Rectal smooth muscle tissue (tissue), 1 donor: ENCODE results near the gene KCNB1.
A peak's percentile ranks its signal among the peaks of the same experiment; 100 is the strongest.

ENCODE experiments used
- H3K27ac ChIP-seq: one replicate; pipeline ENCODE4 v1.7.0; 2013; ENCODE audit warnings: low read depth, low read length, inconsistent platforms
- H3K27me3 ChIP-seq: one replicate; pipeline ENCODE4 v1.7.0; 2013; ENCODE audit warnings: low read length; ENCODE audit not compliant: control insufficient read depth, insufficient read depth
- H3K36me3 ChIP-seq: one replicate; pipeline ENCODE4 v1.7.0; 2013; ENCODE audit warnings: low read length; ENCODE audit not compliant: control insufficient read depth, insufficient read depth
- H3K4me1 ChIP-seq: one replicate; pipeline ENCODE4 v1.7.0; 2013; ENCODE audit warnings: low read length; ENCODE audit not compliant: control insufficient read depth, insufficient read depth
- H3K4me3 ChIP-seq: one replicate; pipeline ENCODE4 v1.7.0; 2013; ENCODE audit warnings: low read length
- H3K9ac ChIP-seq: one replicate; pipeline ENCODE4 v1.7.0; 2013; ENCODE audit warnings: low read length

KCNB1 gene

DNA sequence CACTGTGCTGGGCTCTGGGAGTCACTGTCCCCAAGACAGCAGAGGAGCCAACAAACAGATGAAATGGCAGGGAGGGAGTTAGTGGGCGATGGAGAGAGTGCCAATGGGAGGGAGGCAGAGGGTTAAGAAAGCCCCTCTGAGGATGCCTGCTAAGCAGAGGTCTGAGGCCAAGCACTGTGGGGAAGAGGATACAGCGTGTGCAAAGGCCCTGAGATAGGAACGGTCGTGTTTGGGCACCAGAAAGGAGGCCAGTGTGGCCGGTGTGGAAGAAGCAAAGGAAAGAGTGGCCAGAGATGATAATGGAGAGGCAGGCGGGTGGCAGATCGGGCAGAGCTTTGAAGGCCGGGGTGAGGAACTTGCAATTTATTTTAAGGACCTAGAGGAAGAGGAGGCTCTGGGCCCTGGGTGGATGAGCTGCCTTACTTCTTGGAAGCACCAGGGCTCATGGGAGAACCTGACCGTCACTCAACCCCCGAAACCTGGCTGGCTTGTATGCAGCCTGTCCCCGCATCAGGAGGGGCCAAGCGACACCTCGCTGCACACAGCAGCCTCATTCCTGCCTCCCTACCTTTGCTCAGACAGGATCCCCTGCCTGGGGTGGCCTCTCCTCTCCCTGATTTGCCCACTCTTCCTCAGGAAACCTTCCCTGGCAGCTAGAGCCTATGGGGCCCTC is 73.0 kb downstream of the KCNB1 start:
- no peaks in the 10 kb centered on the region for H3K27me3 ChIP-seq
- no peaks in the 10 kb centered on the region for H3K36me3 ChIP-seq
- no peak overlapping the region for H3K9ac ChIP-seq
- H3K4me3 ChIP-seq, result no peak overlapping the region
- H3K4me1 ChIP-seq, result peaks cover 43% of the 10 kb centered on the region
- H3K27ac ChIP-seq, result peak overlapping the region; percentile 14

DNA sequence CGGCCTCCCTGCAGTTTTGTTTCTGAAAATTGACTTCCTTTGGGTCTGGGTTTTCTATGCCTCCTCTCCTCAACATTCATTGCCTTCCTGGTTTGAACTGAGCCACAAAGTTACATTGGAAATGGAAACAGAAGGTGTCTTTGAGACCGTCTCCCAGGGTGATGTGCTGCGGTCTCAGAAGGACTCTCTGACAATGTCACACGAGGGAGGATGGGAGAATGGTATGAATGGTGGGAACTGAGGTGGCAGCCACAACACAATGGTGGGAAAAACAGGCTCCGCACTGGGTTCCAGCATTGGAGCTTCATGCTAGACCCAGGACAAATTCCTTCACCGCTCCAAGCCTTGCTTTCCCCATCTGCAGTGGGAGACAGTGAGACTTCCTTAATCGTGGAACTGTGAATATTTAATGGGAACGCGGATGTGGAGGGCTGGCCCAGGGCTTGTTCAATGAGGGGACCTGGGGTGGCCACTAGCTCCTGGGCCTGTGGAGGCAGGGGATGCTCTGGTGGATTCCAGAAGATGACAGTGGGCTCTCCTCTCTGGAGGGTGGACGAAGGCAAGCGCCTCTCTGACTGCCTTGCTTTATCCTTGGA is 73.9 kb downstream of the KCNB1 start:
- Histone ChIP-seq H3K27ac (no peak overlapping the region), H3K36me3 (no peaks in the 10 kb centered on the region), H3K9ac (no peak overlapping the region), H3K4me1 (peaks cover 40% of the 10 kb centered on the region), H3K4me3 (no peak overlapping the region), H3K27me3 (no peaks in the 10 kb centered on the region)

DNA sequence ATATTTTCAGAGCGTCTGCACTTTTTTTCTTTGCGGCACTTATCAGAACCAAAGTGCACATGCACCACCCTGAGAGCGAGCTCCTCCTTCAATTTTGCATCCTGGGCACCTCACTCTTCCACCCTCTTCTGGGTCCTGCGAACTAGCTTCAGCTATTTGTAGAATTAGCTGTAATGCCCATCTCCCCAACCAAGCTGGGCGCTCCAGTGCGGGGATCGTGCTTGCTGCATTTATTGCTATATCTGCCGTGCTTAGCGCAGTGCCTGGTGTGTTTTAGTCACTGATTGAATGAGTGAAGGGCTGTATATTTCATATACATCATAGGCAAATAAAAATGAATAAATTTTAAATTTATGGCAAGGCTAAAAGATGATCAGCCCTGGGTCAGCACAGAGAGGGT is 75.8 kb downstream of the KCNB1 start:
- Histone ChIP-seq H3K36me3 (no peaks in the 10 kb centered on the region), H3K27me3 (no peaks in the 10 kb centered on the region), H3K9ac (no peak overlapping the region), H3K4me1 (peaks cover 35% of the 10 kb centered on the region), H3K27ac (no peak overlapping the region), H3K4me3 (no peak overlapping the region)

DNA sequence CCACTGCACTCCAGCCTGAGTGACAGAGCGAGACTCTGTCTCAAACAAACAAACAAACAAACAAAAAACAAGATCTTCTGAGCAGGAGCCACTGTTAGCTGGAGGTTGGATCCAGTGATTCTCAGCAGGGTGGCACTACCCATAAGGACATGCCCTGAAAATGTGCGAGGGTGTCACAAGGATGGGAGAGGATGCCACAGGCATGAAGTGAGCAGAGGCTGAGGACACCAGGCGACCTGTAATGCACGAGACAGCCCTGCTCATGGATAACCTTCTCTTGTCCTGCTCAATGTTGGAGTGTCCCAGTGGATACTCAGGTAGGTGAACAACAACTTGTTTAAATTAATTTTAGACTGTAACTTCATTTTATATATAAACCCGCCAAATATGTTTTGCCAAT is 76.8 kb downstream of the KCNB1 start:
- H3K27ac ChIP-seq, result no peak overlapping the region
- H3K4me3 ChIP-seq, result no peak overlapping the region
- H3K9ac ChIP-seq, result no peak overlapping the region
- H3K4me1 ChIP-seq, result peaks cover 28% of the 10 kb centered on the region
- H3K36me3 ChIP-seq, result no peaks in the 10 kb centered on the region
- no peaks in the 10 kb centered on the region for H3K27me3 ChIP-seq

DNA sequence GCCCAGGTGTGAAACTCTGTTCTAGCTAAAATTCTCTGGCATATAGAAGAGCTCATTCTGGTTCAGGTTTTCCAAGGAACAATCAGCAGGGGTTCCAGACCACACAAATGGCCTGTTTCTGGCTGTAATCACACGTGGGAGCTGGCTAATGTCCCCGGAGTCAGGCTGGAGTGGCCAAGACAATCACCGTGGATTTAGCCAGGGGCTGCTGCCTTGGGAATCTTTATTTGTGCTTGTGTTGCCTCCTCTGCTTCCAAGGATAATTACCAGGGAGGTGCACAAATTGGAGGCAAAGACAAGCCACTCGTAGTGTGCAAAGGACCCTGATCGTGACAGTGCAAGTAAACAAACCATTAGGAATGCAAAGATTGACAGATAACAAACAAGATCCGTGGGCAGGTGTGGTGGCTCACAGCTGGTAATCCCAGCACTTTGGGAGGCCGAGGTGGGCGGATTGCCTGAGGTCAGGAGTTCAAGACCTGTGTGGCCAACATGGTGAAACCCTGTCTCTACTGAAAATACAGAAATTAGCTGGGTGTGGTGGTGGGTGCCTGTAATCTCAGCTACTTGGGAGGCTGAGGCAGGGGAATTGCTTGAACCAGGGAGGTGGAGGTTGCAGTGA is 77.3 kb downstream of the KCNB1 start:
- peaks cover 29% of the 10 kb centered on the region for H3K4me1 ChIP-seq

DNA sequence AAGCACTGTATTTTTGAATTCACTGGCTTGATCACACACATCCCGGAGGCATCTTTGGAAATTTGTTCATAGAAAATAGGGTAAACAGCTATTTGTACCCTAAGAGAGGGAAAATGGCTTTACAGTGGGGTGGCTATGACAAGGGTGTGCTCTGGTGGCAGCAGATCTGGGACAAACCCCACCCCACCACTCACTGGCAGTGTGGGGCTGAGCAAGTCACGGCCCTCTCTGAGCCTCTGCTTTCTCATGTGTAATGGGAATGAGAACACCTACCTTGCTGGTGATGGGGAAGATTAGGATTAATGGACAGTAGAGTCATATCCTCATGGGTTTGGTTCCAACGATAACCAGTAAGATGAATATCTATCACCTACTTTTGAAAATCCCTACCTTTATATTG is 78.0 kb downstream of the KCNB1 start:
- Histone ChIP-seq H3K27me3 (no peaks in the 10 kb centered on the region), H3K4me1 (peaks cover 24% of the 10 kb centered on the region), H3K36me3 (no peaks in the 10 kb centered on the region), H3K9ac (no peak overlapping the region), H3K27ac (no peak overlapping the region), H3K4me3 (no peak overlapping the region)

More for the DNA sequence above, 77.3 kb downstream of the KCNB1 start:
- Histone ChIP-seq H3K27me3 (no peaks in the 10 kb centered on the region), H3K4me3 (no peak overlapping the region), H3K9ac (no peak overlapping the region), H3K27ac (no peak overlapping the region), H3K36me3 (no peaks in the 10 kb centered on the region)

DNA sequence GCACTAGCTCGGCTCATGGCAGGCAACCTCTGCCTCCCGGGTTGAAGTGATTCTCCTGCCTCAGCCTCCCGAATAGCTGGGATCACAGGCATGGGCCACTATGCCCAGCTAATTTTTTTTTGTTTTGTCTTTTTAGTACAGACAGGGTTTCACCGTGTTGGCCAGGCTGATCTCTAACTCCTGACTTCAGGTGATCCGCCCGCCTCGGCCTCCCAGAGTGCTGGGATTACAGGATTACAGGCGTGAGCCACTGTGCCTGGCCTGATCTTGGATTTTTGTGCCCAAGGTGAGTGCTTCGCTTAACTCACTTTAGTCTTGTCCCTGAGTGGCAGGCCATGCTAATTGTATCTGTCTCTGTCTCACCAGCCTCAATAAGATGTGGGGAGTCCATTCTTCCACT is 78.6 kb downstream of the KCNB1 start:
- H3K9ac ChIP-seq, result no peak overlapping the region
- H3K27me3 ChIP-seq, result no peaks in the 10 kb centered on the region
- H3K4me3 ChIP-seq, result no peak overlapping the region
- no peak overlapping the region for H3K27ac ChIP-seq
- no peaks in the 10 kb centered on the region for H3K36me3 ChIP-seq
- H3K4me1 ChIP-seq, result peaks cover 22% of the 10 kb centered on the region

DNA sequence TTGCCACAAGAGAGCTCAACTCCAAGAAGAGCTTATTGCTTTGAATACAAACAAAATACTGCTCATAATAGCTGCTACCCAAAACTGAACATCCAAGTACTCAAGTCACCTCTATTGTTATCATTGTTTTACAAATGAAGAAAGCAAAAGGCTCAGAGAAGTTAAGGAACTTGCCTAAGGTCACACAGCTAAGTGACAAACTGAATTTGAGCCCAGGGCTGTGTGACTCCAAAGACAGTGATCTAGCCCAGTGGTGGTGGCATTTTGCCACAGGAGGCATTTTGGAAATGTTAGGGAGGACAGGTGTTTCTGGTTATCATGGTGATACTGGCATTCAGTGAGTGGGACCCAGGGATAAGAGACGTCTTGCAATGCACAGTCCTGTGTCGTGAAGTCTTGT is 79.5 kb downstream of the KCNB1 start:
- Histone ChIP-seq H3K27me3 (no peaks in the 10 kb centered on the region), H3K4me3 (no peak overlapping the region), H3K4me1 (peaks cover 21% of the 10 kb centered on the region), H3K36me3 (no peaks in the 10 kb centered on the region), H3K9ac (no peak overlapping the region), H3K27ac (no peak overlapping the region)

DNA sequence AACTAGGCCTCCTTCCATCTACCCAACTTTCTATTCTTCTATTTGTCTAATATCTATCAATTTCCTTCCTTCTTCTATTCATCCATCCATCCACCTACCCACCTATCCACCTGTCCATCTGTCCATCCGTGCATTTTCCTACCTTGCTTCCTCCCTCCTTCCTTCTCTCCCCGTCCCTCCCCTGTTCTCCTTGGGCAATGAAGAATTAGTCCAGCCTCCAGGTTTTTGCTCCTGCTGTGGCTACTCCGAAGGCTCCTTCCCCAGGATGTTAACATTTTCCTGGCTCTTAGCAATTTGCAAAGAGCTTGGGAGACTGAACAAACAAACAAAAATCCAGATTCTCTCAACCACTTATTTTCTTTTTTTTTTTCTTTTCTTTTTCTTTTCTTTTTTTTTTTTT is 81.6 kb downstream of the KCNB1 start:
- Histone ChIP-seq H3K9ac (no peak overlapping the region), H3K27ac (peak overlapping the region; percentile 96), H3K4me1 (peaks cover 21% of the 10 kb centered on the region), H3K4me3 (no peak overlapping the region), H3K27me3 (no peaks in the 10 kb centered on the region), H3K36me3 (no peaks in the 10 kb centered on the region)

DNA sequence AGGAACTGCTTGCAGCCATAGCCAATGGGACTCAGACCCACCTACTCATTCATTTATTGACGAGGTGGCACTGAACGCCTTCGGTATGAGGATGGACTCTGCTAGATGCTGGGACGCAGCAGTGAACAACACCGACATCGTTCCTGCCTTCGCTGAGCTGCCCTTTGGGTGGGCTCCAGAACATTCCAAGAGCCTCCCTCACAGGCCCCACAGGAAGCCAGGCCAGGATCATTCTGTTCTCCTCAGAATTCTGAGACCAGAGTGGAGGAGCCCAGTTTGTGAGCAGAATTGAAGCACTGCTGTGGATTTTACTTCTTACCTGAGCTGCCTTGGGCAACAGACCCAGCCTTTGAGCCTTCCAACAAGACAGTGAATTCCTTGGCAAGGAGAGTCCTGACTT is 82.1 kb downstream of the KCNB1 start:
- no peak overlapping the region for H3K4me3 ChIP-seq
- peak overlapping the region; percentile 96 for H3K27ac ChIP-seq
- no peaks in the 10 kb centered on the region for H3K36me3 ChIP-seq
- H3K4me1 ChIP-seq, result peaks cover 26% of the 10 kb centered on the region
- H3K27me3 ChIP-seq, result no peaks in the 10 kb centered on the region
- H3K9ac ChIP-seq, result no peak overlapping the region

DNA sequence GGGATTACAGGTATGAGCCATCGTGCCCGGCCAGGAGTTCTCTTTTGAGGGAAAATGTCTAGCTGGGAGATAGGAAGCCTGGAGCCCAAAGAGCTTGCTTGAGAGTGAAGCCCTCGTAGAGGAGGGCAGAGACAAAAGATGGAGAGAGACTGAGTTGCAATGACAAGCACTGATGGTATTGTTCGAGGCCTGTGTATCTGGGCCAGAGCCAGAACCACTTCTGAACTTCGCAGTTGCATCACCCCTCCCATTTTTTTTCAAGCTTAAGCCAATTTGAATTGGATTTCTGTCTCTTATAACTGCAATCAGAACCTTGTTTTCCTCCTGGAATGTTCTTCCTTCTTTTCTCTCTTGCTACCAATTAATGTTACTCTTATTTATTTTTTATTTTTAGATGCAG is 83.1 kb downstream of the KCNB1 start:
- H3K27ac ChIP-seq, result peak overlapping the region; percentile 96
- H3K9ac ChIP-seq, result no peak overlapping the region
- no peaks in the 10 kb centered on the region for H3K36me3 ChIP-seq
- no peak overlapping the region for H3K4me3 ChIP-seq
- H3K27me3 ChIP-seq, result no peaks in the 10 kb centered on the region
- peaks cover 30% of the 10 kb centered on the region for H3K4me1 ChIP-seq

DNA sequence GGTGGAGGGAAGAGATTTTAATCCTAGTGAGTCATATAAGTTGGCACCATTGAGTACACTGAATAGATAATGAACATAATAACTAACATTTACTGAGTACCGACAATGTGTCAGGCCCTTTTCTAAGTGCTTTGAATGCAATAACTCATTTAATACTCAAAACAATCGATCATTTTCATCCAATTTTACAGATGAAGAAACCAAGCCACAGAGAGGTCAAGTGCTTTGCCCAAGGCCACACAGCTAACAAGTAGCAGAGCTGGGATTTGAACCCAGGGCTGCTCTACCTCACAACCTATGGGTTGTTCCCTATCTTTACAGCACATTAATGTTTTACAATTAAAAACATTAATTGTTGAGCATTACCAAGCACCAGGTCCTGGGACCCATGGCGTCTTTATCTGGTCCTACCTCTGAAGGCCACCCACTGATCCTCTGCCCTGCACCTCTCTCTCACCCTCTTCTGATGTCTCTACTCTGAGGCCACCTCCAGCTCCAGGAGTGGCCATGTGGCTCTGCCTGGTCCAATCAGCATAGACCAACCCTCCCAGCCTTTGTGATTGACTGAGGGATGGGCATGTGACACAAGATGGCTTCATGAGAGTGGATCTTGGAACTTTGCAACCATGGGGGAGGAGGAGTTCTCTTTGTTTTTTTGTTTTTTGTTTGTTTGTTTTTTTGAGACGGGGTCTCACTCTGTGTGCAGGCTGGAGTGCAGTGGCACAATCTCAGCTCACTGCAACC is 83.9 kb downstream of the KCNB1 start:
- no peak overlapping the region for H3K9ac ChIP-seq
- H3K27ac ChIP-seq, result peak overlapping the region; percentile 21
- H3K4me1 ChIP-seq, result peaks cover 33% of the 10 kb centered on the region
- no peaks in the 10 kb centered on the region for H3K27me3 ChIP-seq
- H3K4me3 ChIP-seq, result no peak overlapping the region
- no peaks in the 10 kb centered on the region for H3K36me3 ChIP-seq
